ENCODE results near the gene TP53TG5.

The TP53TG5 gene

GRCh38 chr20:45365444-45365970, 12.6 kb downstream of the TP53TG5 start:
- Histone ChIP-seq H3K27me3 (ENCODE audit: insufficient read depth, low read length) (no peaks in the 10 kb centered on the region), H3K4me1 (ENCODE audit: control insufficient read depth, insufficient read depth, low read length, unreplicated experiment) (peaks cover 16% of the 10 kb centered on the region), H2AFZ (ENCODE audit: low read length, unreplicated experiment) (no peak overlapping the region), H3K4me3 (ENCODE audit: low read depth, low read length) (no peak overlapping the region), H3K27ac (ENCODE audit: low read depth, low read length) (no peak overlapping the region), H3K79me2 (ENCODE audit: control insufficient read depth, insufficient read depth, low read length, unreplicated experiment) (peaks cover 8% of the 10 kb centered on the region), H3K36me3 (ENCODE audit: insufficient read depth, low read length) (peaks cover 4% of the 10 kb centered on the region; the same call in 1 of the 2 replicates)

GRCh38 chr20:45363611-45364492, 14.3 kb downstream of the TP53TG5 start:
- Histone ChIP-seq H3K79me2 (ENCODE audit: control insufficient read depth, insufficient read depth, low read length, unreplicated experiment) (peaks cover 8% of the 10 kb centered on the region), H3K27ac (ENCODE audit: low read depth, low read length) (peak overlapping the region; percentile 89; the same call in 1 of the 2 replicates), H3K4me1 (ENCODE audit: control insufficient read depth, insufficient read depth, low read length, unreplicated experiment) (peaks cover 32% of the 10 kb centered on the region), H3K36me3 (ENCODE audit: insufficient read depth, low read length) (peaks cover 4% of the 10 kb centered on the region; the same call in 1 of the 2 replicates), H2AFZ (ENCODE audit: low read length, unreplicated experiment) (peak overlapping the region; percentile 39), H3K4me3 (ENCODE audit: low read depth, low read length) (peak overlapping the region; percentile 88), H3K27me3 (ENCODE audit: insufficient read depth, low read length) (no peaks in the 10 kb centered on the region)

- peaks cover 8% of the 10 kb centered on the region for H3K79me2 ChIP-seq (ENCODE audit: control insufficient read depth, insufficient read depth, low read length, unreplicated experiment)
- peaks cover 41% of the 10 kb centered on the region for H3K4me1 ChIP-seq (ENCODE audit: control insufficient read depth, insufficient read depth, low read length, unreplicated experiment)
- H3K27ac ChIP-seq (ENCODE audit: low read depth, low read length) = peak within 1 kb of the TSS; percentile 89
- no peaks in the 10 kb centered on the region for H3K27me3 ChIP-seq (ENCODE audit: insufficient read depth, low read length)
- peak within 1 kb of the TSS; percentile 88 for H3K4me3 ChIP-seq (ENCODE audit: low read depth, low read length)
- peak within 1 kb of the TSS; percentile 98 for H2AFZ ChIP-seq (ENCODE audit: low read length, unreplicated experiment)
- H3K36me3 ChIP-seq (ENCODE audit: insufficient read depth, low read length) = peaks cover 4% of the 10 kb centered on the region; the same call in 1 of the 2 replicates
Measured at GRCh38 chr20:45362804-45363610, 15.1 kb downstream of the TP53TG5 start, which contains the start of gene SYS1. Gene SYS1 (plus strand): TSS chr20:45363156. CDS start chr20:45363532, 376 bp downstream.

GRCh38 chr20:45361793-45362192, 16.3 kb downstream of the TP53TG5 start:
- H3K27me3 ChIP-seq (ENCODE audit: insufficient read depth, low read length) = no peaks in the 10 kb centered on the region
- no peak overlapping the region for H2AFZ ChIP-seq (ENCODE audit: low read length, unreplicated experiment)
- peaks cover 8% of the 10 kb centered on the region for H3K79me2 ChIP-seq (ENCODE audit: control insufficient read depth, insufficient read depth, low read length, unreplicated experiment)
- no peak overlapping the region for H3K4me3 ChIP-seq (ENCODE audit: low read depth, low read length)
- H3K27ac ChIP-seq (ENCODE audit: low read depth, low read length) = no peak overlapping the region
- H3K4me1 ChIP-seq (ENCODE audit: control insufficient read depth, insufficient read depth, low read length, unreplicated experiment) = peaks cover 52% of the 10 kb centered on the region
- H3K36me3 ChIP-seq (ENCODE audit: insufficient read depth, low read length) = no peaks in the 10 kb centered on the region; the same call in 1 of the 2 replicates

GRCh38 chr20:45359406-45360148, 18.5 kb downstream of the TP53TG5 start:
- H3K4me1 ChIP-seq (ENCODE audit: control insufficient read depth, insufficient read depth, low read length, unreplicated experiment) = peaks cover 65% of the 10 kb centered on the region
- H3K27ac ChIP-seq (ENCODE audit: low read depth, low read length) = peak overlapping the region; percentile 96

GRCh38 chr20:45359069-45359405, 19.1 kb downstream of the TP53TG5 start:
- H3K27me3 ChIP-seq (ENCODE audit: insufficient read depth, low read length) = no peaks in the 10 kb centered on the region
- H3K4me1 ChIP-seq (ENCODE audit: control insufficient read depth, insufficient read depth, low read length, unreplicated experiment) = peaks cover 67% of the 10 kb centered on the region
- peak overlapping the region; percentile 96 for H3K27ac ChIP-seq (ENCODE audit: low read depth, low read length)
- peaks cover 7% of the 10 kb centered on the region for H3K79me2 ChIP-seq (ENCODE audit: control insufficient read depth, insufficient read depth, low read length, unreplicated experiment)
- H2AFZ ChIP-seq (ENCODE audit: low read length, unreplicated experiment) = no peak overlapping the region
- H3K36me3 ChIP-seq (ENCODE audit: insufficient read depth, low read length) = no peaks in the 10 kb centered on the region
- H3K4me3 ChIP-seq (ENCODE audit: low read depth, low read length) = peak overlapping the region; percentile 28; the same call in 1 of the 2 replicates

More at GRCh38 chr20:45359406-45360148, 18.5 kb downstream of the TP53TG5 start:
- Histone ChIP-seq H3K4me3 (ENCODE audit: low read depth, low read length) (peak overlapping the region; percentile 18; the same call in 1 of the 2 replicates), H3K79me2 (ENCODE audit: control insufficient read depth, insufficient read depth, low read length, unreplicated experiment) (peaks cover 8% of the 10 kb centered on the region), H3K27me3 (ENCODE audit: insufficient read depth, low read length) (no peaks in the 10 kb centered on the region), H3K36me3 (ENCODE audit: insufficient read depth, low read length) (no peaks in the 10 kb centered on the region), H2AFZ (ENCODE audit: low read length, unreplicated experiment) (no peak overlapping the region)

- peaks cover 63% of the 10 kb centered on the region for H3K4me1 ChIP-seq (ENCODE audit: control insufficient read depth, insufficient read depth, low read length, unreplicated experiment)
Measured at GRCh38 chr20:45358282-45359068, 19.6 kb downstream of the TP53TG5 start.

GRCh38 chr20:45355209-45356084, 22.7 kb downstream of the TP53TG5 start:
- H2AFZ ChIP-seq (ENCODE audit: low read length, unreplicated experiment) = no peak overlapping the region
- peaks cover 52% of the 10 kb centered on the region for H3K4me1 ChIP-seq (ENCODE audit: control insufficient read depth, insufficient read depth, low read length, unreplicated experiment)
- H3K27ac ChIP-seq (ENCODE audit: low read depth, low read length) = peak overlapping the region; percentile 55
- H3K79me2 ChIP-seq (ENCODE audit: control insufficient read depth, insufficient read depth, low read length, unreplicated experiment) = no peaks in the 10 kb centered on the region
- peak overlapping the region; percentile 12 for H3K4me3 ChIP-seq (ENCODE audit: low read depth, low read length)
- H3K36me3 ChIP-seq (ENCODE audit: insufficient read depth, low read length) = no peaks in the 10 kb centered on the region
- H3K27me3 ChIP-seq (ENCODE audit: insufficient read depth, low read length) = no peaks in the 10 kb centered on the region

More at GRCh38 chr20:45358282-45359068, 19.6 kb downstream of the TP53TG5 start:
- Histone ChIP-seq H3K79me2 (ENCODE audit: control insufficient read depth, insufficient read depth, low read length, unreplicated experiment) (peaks cover under 1% of the 10 kb centered on the region), H3K27ac (ENCODE audit: low read depth, low read length) (peak overlapping the region; percentile 96), H3K27me3 (ENCODE audit: insufficient read depth, low read length) (no peaks in the 10 kb centered on the region), H3K4me3 (ENCODE audit: low read depth, low read length) (peak overlapping the region; percentile 28), H3K36me3 (ENCODE audit: insufficient read depth, low read length) (no peaks in the 10 kb centered on the region), H2AFZ (ENCODE audit: low read length, unreplicated experiment) (peak overlapping the region; percentile 35)
